ENCODE data around the gene RIOX2. TPM values are rescaled to one million over a fixed set of nuclear protein-coding genes. Genes with fewer than 3 reads are reported as not detected.

The RIOX2 gene
- total RNA-seq, 4 donors from 2014 or later = 61.6 to 109 (median 89.9) TPM

DNA sequence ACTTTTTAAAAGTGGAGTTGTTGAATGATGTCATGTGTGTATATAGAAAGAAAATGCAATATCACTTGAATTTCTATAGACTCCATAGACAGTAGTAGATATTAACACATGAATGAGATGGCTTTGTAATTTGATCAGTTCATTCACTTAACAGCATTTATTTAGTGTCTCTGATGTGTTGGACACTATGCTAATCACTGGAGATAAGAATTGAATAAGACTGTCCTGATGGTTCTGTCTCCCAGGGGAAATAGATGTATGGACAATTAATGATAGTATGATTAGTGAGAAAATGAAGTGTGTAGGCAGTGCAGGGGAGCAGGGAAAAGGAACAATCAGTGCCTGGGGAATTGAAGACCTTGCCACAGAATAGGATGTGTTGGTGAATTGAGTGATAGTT lies 72.9 kb downstream of the RIOX2 start:
- peaks cover 0 to 3% of the 10 kb centered on the region in 2 donors for H3K36me3 ChIP-seq
- H3K4me1 ChIP-seq = peaks cover 7 to 16% of the 10 kb centered on the region in 2 donors
- TF ChIP-seq POLR2A (IDR thresholded peaks at IDR 0.05) = no peak
- TF ChIP-seq, protein P1, sequence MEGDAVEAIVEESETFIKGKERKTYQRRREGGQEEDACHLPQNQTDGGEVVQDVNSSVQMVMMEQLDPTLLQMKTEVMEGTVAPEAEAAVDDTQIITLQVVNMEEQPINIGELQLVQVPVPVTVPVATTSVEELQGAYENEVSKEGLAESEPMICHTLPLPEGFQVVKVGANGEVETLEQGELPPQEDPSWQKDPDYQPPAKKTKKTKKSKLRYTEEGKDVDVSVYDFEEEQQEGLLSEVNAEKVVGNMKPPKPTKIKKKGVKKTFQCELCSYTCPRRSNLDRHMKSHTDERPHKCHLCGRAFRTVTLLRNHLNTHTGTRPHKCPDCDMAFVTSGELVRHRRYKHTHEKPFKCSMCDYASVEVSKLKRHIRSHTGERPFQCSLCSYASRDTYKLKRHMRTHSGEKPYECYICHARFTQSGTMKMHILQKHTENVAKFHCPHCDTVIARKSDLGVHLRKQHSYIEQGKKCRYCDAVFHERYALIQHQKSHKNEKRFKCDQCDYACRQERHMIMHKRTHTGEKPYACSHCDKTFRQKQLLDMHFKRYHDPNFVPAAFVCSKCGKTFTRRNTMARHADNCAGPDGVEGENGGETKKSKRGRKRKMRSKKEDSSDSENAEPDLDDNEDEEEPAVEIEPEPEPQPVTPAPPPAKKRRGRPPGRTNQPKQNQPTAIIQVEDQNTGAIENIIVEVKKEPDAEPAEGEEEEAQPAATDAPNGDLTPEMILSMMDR (IDR thresholded peaks at IDR 0.05) = no peak
- no peak for DNase-seq
- intact Hi-C loops (cut with DNase I) = no loop called here
- no peaks in the 10 kb centered on the region for H3K9me3 ChIP-seq
- H3K4me3 ChIP-seq (replicated peaks in 1 of 3) = no peak overlapping the region
- H3K27me3 ChIP-seq = no peaks in the 10 kb centered on the region
- H3K27ac ChIP-seq = peak overlapping the region in 1 of 3 donors; percentile 1

DNA sequence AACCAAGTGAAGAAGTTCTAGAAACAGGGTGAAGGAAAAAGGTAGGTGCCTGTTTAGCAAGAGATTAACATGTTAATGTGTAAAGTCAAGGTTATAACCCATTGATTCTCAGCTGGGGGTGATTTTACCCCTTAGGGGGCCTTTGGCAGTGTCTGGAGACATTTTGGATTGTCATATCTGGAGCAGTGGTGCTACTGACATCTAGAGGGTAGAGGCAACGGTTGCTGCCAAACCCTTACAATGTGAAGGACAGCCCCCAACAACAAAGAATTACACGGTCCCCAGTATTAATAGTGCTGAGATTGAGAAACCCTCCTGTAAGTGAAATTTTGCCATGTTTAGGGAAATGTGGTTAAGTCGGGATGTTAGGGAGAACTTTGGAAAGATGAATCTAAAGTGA lies 75.7 kb downstream of the RIOX2 start:
- Histone ChIP-seq H3K36me3 (peaks cover 0 to 3% of the 10 kb centered on the region in 2 donors), H3K27me3 (no peaks in the 10 kb centered on the region), H3K4me1 (peaks cover 0 to 8% of the 10 kb centered on the region in 2 donors), H3K27ac (no peak overlapping the region), H3K9me3 (no peaks in the 10 kb centered on the region), H3K4me3 (replicated peaks in 1 of 3) (no peak overlapping the region)
- intact Hi-C loops (cut with DNase I) = no loop called here
- TF ChIP-seq, protein P1 (IDR thresholded peaks at IDR 0.05) = no peak
- no peak for TF ChIP-seq POLR2A (IDR thresholded peaks at IDR 0.05)
- DNase-seq = no peak
- WGBS, 2 donors = 89 to 97% methylated on average over 3 of the region's 3 CpGs

DNA sequence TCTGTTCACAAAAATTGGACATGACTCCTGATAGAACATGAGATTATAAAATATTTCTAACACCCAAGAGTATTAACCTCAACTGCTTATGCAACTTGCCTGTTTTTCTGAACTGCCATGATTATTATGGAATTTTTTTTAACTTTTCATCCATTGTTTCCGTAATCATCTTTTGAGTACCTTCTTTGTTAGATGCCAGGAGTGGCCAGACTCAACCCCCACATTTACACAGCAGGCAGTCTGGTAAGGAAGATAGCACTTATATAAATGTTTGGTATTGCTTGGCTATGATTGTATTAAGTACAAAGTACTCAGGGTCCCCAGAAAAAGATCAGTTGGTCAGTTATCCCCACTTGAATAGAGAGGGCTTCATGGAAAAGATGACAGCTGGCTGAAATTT lies 76.1 kb downstream of the RIOX2 start:
- Histone ChIP-seq H3K4me1 (peaks cover 0 to 3% of the 10 kb centered on the region in 2 donors), H3K27me3 (no peaks in the 10 kb centered on the region), H3K4me3 (replicated peaks in 1 of 3) (no peak overlapping the region), H3K9me3 (no peaks in the 10 kb centered on the region), H3K27ac (no peak overlapping the region), H3K36me3 (peaks cover 0 to 3% of the 10 kb centered on the region in 2 donors)
- DNase-seq = no peak
- TF ChIP-seq, protein P1 (IDR thresholded peaks at IDR 0.05) = no peak
- no peak for TF ChIP-seq POLR2A (IDR thresholded peaks at IDR 0.05)
- intact Hi-C loops (cut with DNase I) = no loop called here
- 96 to 97% methylated on average over 1 of the region's 1 CpG for WGBS, 2 donors

DNA sequence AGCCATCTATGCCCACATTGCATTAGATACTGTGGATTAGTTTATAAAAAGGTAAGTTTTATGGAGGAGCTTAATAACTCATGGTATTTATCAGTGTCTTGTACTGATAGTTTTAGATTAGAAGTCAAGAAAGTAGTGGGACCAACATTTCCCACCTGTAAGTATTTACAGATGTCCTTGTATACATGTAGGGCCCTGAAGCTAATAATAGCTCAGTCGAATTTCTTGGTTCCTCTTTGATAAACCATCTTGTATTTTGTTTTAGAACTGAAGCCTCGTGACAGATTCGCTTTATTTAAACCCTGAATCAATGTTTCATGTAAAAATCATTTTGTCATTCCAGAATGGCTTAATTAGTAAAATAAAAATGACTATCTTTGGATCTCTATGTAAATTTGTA lies 77.0 kb downstream of the RIOX2 start:
- intact Hi-C loops (cut with DNase I) = no loop called here
- H3K4me1 ChIP-seq = no peaks in the 10 kb centered on the region
- no peak for DNase-seq
- H3K9me3 ChIP-seq = no peaks in the 10 kb centered on the region
- H3K4me3 ChIP-seq (replicated peaks in 1 of 3) = no peak overlapping the region
- H3K27ac ChIP-seq = no peak overlapping the region
- no peak for TF ChIP-seq POLR2A (IDR thresholded peaks at IDR 0.05)
- TF ChIP-seq, protein P1 (IDR thresholded peaks at IDR 0.05) = no peak
- no peaks in the 10 kb centered on the region for H3K27me3 ChIP-seq
- 94 to 96% methylated on average over 3 of the region's 3 CpGs for WGBS, 2 donors
- peaks cover 0 to 3% of the 10 kb centered on the region in 2 donors for H3K36me3 ChIP-seq

DNA sequence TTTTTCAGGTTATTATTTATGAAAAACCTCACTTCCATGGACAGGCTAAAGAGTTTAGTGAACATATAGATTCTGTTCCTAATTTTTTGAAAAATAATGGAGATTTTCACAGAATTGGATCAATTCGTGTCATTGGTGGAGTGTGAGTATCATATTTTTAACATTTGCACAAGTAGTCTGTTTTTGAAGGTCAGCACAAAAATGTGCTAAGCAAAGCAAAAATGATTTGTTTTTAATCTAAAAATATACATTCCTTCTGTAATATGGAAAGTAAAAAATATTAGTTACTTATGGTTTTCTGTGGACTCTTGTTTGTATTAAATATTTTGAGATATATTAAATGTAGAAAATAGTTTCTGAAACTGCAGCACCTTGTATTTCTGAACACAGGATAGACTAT lies 79.4 kb downstream of the RIOX2 start:
- Histone ChIP-seq H3K4me3 (replicated peaks in 1 of 3) (no peak overlapping the region), H3K27me3 (no peaks in the 10 kb centered on the region), H3K4me1 (no peaks in the 10 kb centered on the region), H3K36me3 (peaks cover 0 to 14% of the 10 kb centered on the region in 2 donors), H3K27ac (no peak overlapping the region), H3K9me3 (no peaks in the 10 kb centered on the region)
- WGBS, 2 donors = 88 to 90% methylated on average over 1 of the region's 1 CpG
- TF ChIP-seq POLR2A (IDR thresholded peaks at IDR 0.05) = no peak
- TF ChIP-seq, protein P1 (IDR thresholded peaks at IDR 0.05) = no peak
- intact Hi-C loops (cut with DNase I) = no loop called here
- no peak for DNase-seq

Other genes starting within 250 kb of the RIOX2 start
- gene ARL6, start 207.7 kb downstream of the RIOX2 start, total RNA-seq = 10 to 100 TPM in 3 of 4 donors, 1 to 10 TPM in 1; 6.9 to 15.5 (median 12.4) TPM
- 100 to 1,000 TPM in 1 of 4 donors, 10 to 100 TPM in 3; 65.3 to 108 (median 79.4) TPM for gene CRYBG3, start 150.4 kb downstream of the RIOX2 start, total RNA-seq
- gene GABRR3, start 62.9 kb upstream of the RIOX2 start, total RNA-seq = under 1 TPM in 1 of 4 donors, not detected in 3; under 0.01 TPM
- gene OR5AC2, start 114.7 kb upstream of the RIOX2 start, total RNA-seq = not detected
- not detected for gene OR5H1, start 158.3 kb upstream of the RIOX2 start, total RNA-seq
- not detected for gene OR5H14, start 175.0 kb upstream of the RIOX2 start, total RNA-seq
- gene OR5H15, start 194.3 kb upstream of the RIOX2 start, total RNA-seq = not detected